Kidney tubule cell (primary cell): ENCODE results near the gene ARMH3.
"Not testable (repeated sequence)": the region's sequence is repeated elsewhere in the genome, so short reads cannot be mapped to it uniquely, and the experiment has no call there.

ENCODE experiments used
- DNase-seq: peaks from one replicate; pipeline ENCODE4 v3.0.0-alpha.2; 2018; ENCODE audit warnings: low spot score

Gene ARMH3

DNA sequence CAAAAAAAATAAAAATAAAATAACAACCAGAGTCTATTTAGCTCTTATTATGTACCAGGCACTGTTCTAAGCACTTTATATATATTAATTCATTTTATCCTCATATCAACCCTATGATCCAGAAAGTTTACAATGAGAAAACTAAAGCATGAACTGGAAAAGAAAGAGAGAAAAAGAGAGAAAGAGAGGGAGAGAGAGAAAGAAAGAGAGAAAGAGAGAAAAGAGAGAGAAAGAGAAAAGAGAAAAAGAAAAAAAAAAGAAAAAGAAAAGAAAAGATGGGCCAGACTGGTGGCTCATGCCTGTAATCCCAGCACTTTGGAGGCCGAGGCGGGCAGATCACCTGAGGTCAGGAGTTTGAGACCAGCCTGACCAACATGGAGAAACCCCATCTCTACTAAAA is 9.9 kb downstream of the ARMH3 start:
- DNase-seq: no peak

DNA sequence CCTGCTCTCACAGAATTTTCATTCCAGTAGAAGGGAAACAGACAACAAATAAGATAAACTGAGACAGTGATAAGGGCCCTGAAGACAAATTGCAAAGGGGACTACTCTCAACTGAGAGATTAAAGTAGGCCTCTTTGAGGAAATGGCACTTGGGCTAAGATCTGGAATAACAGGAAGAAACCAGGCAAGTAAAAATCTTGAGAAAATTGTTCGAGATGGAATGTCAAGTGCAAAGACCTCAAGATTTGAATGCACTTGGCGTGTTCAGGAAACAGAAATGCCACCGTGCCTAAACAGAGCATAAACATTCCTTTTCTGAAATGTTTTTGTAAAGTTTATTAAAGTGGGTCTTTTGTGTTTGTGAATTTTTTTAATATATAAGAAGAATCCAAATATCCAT is 10.7 kb downstream of the ARMH3 start:
- no peak for DNase-seq

DNA sequence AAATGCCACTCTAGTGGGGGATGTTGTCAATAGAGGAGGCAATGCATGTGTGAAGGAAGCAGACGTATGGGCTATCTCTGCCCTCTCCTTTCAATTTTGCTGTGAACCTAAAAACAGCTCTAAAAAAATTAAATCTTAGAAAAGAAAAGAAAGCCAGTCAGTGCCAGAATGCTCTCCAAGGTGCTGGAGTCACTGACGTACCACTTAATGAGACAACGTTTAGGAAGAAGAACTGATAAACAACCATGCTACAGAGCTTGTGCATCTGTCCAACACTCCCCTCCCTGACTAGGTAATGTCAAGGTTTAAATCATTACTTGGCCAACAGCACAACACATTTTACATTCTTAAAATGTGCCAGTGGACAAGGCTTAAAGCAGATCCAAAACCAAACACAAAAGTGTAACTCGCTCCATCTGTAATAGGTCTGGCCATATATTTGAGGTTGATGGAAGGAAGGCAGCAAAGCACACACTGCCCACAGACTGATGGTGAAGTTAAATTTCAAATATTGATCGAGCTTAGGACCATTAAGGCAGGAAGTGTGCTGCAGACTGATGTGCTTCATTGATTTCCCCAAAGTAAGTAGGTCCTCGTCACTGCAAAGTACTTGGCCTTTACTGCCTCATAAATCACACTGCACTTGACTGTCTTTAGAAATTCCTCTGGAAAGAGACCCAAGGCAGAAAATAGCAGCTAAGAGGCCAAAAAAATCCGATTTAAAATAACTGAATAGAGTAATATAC is 15.5 kb downstream of the ARMH3 start:
- no peak for DNase-seq

DNA sequence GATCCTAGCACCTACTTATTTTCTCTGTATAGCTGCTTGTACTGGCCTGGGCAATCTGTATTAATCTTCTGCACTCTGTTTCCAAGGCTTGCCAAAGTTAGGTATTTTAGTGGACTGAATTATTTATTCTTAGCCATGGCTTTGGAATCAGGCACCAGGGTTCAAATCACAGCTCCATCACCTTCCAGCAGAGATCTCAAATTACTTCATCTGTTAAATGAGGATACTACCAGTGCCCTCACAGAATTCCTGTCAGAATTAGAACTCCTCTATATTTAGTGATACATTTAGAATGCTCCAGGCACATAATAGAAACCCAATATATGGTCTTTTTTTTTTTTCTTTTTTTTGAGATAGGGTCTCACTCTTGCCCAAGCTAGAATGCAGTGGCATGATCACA is 17.6 kb downstream of the ARMH3 start:
- no peak for DNase-seq

DNA sequence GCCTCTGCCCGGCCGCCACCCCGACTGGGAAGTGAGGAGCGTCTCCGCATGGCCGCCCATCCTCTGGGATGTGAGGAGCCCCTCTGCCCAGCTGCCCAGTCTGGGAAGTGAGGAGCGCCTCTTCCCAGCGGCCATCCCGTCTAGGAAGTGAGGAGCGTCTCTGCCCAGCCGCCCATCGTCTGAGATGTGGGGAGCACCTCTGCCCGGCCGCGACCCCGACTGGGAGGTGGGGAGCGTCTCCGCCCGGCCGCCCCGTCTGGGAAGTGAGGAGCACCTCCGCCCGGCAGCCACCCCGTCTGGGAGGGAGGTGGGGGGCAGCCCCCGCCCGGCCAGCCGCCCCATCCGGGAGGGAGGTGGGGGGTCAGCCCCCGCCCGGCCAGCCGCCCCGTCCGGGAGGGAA is 20.2 kb downstream of the ARMH3 start:
- not testable (repeated sequence) for DNase-seq

DNA sequence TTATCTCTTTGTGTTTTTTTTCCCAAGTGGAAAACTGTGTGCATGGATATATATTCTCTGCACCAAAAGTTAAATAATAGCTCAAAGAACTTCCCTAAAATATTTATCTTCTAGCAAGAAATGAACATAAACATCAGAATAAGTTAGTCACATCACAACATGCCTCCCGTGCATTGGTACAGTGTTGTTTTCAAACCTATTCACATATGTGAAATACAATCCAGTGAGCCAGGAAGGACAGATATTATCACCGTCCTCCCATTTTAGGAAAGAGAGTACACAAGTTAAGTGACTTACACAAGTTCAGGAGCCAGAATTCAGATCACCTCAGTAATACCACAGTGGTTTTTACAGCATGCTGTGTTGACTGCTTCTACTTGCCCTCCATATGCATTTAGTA is 22.2 kb downstream of the ARMH3 start:
- DNase-seq: no peak

DNA sequence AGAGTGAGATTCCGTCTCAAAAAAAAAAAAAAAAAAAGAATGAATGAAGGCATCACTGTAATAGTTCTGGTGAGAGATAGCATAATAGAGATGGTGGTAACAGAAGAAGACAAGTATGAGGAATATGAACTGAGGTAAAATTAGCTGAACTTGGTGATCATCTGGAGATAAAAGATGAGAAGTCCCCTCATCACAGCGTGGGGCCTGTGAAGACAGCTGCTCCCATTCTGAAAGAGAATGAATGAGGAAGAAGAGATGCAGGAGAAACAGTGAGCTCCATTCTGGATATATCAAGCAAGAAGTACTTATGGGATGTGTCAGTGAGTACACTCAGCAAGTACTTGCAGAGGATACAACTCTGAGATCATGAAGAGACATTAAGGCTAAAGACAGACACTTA is 28.7 kb downstream of the ARMH3 start:
- no peak for DNase-seq

DNA sequence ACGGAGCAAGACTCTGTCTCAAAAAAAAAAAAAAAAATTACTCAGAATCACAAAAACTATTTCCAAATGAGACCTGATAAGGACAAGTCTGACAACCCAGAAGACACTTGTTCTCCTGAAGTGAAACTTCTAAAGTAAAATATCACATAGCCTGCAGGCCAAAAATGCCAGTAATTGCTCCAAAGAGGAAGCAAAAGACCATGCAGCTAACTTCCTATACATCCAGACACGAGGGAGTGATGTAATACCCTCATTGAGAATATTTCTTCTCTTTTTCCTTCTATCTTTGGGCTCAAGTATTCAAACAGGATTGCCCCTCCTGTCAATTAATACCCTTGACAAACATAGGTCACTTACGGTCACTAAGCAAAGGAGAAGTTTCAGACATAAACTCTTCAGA is 31.2 kb downstream of the ARMH3 start:
- DNase-seq: no peak

DNA sequence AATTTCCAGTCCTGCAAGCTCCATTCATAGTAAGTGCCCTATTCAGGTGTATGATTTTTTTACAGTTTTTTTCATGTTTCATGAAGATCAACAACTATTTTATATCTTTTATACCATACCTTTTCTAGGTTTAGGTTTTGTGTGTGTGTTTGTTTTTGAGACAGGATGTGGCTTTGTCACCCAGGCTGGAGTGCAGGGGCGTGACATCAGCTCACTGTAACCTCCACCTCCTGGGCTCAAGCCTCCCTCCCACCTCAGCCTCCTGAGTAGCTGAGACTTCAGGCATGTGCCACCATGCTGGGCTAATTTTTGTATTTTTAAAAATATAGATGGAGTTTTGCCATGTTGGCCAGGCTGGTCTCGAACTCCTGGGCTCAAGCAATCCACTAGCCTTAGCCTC is 35.0 kb downstream of the ARMH3 start:
- DNase-seq: no peak

DNA sequence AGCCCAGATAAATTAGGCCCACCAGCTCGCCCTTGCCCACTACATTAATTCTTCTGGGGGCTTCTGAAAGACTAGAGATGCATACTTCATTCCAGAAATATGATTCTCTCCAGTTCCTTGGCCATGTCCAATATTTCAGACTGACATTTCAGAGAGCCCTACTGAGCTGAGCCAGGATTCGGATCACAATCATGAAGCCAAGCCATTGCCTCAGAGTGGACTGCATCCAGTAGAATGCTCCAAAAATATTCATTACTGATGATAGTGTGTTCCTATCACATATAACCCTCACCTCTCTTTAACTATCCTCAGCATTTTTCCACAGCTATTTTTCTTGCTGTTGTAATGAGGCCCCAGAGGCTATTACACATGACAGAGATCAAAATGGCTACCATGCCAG is 38.7 kb downstream of the ARMH3 start:
- no peak for DNase-seq

DNA sequence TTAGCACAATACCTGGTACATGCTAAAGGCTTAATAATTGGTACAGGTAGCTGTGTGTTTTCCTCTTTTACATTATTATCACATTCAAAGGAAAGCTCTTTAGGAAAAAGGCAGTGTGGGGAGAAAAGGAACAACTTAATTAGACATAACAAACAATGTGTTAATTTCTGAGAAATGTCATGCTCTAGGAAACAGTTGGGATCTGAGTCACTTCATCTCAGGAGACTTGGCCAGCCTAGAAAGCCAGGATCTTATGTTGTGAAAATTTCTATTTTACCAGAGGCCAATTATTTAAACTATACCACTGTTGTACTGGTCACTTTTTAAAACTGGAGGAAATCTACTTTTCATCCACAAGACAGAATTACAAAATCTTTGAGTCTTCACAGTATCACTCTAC is 39.6 kb downstream of the ARMH3 start:
- DNase-seq: no peak

DNA sequence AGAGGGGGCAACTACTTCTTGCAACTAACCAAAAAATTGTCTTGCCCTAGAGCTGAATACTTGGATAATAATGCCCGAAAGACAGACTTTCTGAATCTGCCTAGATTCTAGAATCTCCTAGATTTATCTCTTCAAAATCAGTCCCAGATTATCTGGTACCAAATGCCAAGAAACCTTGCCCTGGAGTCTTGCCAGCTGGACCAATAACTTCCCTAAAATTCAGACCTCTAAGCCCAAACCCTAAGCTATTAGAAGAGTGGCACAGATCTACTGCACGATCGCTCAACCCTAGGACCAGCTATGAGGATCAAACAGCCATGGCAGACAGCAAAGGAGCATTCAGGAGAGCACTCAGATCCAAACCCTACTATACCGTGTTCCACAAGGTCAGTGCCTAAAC is 45.0 kb downstream of the ARMH3 start:
- no peak for DNase-seq

DNA sequence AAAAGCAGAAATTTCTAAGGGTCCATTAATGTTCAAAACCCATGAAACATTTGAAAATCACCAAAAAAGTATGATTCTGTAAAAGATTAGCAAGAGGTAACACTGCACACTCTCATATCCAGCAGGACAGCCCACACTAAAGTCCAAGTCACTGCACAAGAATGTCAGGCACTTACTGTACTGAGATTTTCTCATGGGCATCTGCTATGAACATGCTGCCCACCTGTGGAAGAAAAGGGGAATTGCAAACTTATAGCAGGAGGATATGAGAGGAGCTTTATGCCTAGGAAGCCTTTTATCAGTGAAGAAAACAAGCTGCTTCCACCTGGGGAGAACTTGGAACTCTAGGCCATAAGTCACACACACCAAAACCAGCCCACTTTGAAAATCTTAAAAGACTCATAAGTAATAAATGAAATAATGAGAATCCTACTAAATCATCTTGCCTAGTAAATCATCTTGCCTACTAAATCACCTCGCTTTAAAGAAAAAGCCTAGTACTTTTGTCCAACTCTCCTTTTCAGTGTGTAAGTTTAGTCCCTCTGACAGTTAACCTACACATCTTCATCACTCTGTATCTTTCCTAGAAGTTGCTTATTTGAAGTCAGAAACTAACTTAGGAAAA is 46.1 kb downstream of the ARMH3 start:
- DNase-seq: peak; percentile 92

DNA sequence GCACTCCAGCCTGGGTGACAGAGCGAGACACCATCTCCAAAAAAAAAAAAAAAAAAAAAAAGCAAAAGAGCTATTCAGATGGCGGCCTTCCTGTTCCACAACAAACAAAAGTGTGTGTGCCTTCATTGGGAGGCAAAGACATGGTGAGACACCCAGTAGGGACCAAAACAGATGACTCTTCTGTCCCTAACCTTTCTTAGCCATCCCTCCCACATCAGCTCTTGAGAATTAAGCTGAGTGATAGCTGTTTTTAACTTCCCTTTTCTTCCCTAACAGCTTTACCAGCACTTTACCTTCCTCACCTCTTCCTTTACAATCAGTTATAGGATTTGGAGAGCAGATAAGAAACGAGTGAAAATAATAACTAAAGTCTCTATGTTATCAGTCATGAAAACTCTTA is 48.2 kb downstream of the ARMH3 start:
- no peak for DNase-seq

DNA sequence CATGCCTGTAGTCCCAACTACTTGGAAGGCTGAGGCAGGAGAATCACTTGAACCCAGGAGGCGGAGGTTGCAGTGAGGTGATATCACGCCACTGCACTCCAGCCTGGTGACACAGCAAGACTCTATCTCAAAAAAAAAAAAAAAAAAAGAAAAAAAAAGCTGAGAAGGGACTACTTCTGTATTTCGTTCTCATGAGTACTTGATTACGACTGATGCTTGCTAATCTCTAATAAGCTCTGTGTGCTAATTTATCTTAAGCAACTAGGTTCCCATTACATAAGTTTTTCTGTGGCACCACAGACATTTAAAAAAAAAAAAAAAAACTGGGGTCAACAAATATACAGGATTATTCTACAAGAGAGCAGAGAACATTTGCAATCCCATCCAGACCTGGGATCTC is 48.9 kb downstream of the ARMH3 start:
- not testable (repeated sequence) for DNase-seq

DNA sequence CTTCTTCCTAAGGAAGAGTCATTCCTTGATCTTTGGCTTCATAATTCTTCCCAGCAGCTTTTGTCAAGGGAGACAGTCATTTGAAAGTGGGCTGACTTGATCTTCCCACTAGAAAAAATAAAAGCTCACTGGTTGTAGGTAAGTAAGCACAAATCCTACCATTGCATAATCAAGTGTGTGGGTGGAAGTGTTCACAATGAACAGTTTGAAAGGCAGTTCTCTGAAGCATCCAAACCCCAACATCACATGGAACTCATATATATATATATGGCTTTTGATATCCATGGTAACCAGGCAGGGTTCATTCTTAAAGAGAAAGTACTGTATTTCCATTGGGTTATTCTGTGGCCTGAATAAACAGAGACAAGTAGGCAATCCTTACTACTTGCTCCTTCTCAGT is 51.6 kb downstream of the ARMH3 start:
- no peak for DNase-seq

DNA sequence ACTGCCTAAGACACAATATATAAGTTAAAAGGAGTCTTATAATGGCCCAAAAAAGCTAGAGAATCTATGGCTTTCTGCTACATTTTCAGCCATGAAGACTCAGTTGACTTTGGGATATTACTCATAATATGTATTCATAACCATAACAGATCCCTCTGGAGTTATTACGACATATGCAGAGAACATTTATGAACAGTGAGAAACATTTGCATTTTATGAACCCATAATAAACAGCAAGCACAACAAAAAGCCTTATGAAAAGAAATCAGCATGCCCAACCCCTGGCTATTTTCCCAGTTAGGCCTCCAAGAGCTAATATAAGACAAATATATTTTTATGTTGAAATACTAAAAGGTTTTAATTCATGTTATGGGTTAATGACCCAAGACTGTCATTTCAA is 52.4 kb downstream of the ARMH3 start:
- no peak for DNase-seq

DNA sequence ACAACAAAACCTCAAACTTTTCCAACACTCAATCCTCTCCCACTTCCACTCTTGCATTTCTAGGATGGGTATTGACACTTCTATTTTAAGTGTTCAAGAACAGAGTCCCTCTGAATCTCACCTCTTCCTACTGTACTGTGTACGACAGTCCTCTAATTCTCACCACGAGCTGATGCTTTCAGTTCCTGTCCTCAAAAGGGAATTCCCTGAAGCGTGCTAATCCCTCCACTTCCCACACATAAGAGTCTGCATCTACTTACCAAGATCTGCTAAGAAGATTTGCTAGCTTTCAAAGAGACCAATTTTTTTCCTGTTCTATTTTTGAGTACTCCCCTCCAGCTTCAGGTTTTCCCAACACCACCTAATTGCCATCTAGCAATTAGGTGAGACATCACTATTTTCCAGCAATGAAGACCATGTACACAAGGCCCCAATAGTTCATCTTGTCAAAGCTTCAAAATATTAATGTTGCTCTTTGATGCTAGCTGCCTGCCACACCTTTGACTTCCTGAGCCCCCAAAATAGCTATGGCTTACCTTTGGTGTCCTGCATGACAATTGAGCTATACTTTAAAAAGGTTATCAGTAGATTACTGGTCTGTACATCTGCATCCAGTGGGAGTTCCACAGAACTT is 54.4 kb downstream of the ARMH3 start:
- DNase-seq: no peak

DNA sequence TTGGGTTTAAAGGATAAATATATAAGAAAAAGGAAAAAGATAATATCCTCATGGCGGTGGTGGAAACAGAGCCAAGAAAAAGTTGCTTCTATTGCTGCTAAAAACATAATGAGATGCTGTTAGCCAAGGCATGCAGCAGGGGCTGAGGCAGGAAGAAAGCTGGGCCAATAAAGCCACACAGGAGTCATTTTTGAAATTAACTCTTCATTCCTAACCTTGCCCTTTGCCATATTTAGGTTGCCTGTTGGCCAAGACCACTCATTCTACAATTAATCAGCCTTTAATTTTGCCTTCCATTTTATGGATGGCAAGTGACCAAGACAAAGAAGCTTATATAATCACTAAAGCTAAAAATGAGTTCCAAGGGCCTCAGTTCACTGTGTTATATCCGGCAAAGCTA is 58.2 kb downstream of the ARMH3 start:
- no peak for DNase-seq

DNA sequence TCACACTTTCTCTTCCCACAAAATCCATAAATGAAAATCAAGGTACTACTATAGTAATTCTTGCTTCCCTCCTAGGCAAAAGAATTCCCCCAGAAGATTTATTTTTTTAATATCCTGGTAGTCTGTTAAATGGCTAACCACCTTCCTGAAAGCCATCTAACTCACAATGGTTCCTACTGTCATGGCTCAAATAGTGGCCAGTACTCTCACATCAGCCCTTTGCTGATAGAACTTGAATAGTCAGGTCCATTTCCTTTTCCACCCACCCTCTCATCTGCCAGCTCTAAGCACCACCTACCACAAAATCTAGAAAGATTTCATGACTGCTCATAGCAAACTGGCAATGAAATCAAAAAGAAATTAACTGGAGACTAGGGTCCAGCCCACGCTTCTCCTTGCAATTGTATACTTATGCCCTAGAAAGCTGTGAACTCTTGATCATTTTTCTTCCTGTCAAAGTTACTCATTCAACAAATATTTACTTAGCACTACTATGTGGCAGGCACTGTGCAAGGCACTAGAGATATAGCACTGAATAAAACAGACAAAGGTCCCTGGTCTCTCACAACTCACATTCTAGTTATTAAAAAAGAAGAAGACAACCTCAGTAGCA is 60.4 kb downstream of the ARMH3 start:
- DNase-seq: peak; percentile 33

DNA sequence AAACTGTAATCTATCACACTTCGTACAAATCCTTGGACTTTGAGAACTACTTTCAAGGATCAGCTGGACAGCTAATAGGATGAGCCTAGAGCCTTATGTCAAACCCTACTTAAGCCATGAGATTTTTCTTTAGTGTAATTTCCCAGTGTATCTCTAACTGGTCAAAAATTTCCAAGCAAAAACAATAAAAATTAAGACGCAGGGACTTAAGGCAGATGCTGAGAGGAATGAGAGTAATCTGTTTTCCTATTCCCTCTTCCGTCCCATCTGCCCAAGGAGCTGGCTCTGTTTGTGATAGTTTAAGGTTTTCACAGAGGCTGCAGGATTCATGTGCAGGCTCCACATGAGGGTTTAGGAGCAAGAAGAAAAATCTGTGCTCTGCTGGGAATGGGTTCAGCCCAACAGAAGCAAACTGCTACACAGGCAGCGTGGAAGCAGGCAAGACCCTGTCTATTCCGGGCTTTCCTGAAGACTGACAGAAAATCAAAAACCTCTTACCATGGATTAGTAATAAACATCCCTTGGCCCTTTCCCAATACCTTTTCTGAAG is 62.2 kb downstream of the ARMH3 start:
- no peak for DNase-seq

DNA sequence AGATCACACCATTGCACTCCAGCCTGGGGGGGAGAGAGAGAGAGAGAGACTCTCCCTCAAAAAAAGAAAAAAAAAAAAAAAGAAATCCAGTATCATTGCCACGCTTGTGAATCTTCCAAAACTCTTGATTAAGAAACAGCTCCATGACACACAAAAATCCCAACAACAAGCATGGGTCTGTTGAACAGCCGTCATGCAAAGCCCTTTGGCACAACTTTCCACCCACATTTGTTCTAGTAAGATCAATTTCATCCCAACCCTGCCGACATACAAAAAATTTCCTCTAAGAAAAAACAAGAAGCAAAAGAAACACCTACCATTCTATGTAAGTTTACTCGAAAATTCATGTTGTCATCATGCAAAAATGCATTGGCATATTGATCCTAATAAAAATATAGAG is 62.8 kb downstream of the ARMH3 start:
- DNase-seq: no peak

DNA sequence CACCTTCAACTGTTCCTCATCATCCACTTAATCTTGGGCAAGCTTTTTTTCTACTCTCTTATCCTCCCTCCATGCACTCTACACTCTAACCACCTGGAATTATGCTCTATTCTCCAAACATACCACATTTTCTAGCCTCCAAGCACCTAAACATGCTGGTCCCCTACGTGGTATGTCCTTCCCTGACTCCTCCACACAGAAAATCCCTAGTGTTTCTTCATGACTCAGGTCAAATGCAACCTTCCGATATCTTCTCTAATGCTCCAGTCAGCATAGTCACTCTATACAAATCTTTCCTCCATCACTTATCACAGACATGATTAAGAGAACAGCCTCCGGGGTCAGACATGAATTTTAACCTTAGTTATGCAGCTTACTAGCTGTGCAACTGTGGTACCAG is 68.8 kb downstream of the ARMH3 start:
- no peak for DNase-seq
